Stimulated activated CD8-positive, alpha-beta memory T cell treated with anti-CD3 and anti-CD28 coated beads, Interleukin-2, amount 100 ng/mL, for 1 hour (primary cell): ENCODE data around the gene NOSTRIN.
"Not testable (repeated sequence)": the region's sequence is repeated elsewhere in the genome, so short reads cannot be mapped to it uniquely, and the experiment has no call there.

Experiments used
- DNase-seq, 2 donors: peaks; one replicate each; pipeline ENCODE4 v3.0.0-alpha.2; 2020; ENCODE audit warnings: low read depth in 2 of 2

Gene NOSTRIN

DNA sequence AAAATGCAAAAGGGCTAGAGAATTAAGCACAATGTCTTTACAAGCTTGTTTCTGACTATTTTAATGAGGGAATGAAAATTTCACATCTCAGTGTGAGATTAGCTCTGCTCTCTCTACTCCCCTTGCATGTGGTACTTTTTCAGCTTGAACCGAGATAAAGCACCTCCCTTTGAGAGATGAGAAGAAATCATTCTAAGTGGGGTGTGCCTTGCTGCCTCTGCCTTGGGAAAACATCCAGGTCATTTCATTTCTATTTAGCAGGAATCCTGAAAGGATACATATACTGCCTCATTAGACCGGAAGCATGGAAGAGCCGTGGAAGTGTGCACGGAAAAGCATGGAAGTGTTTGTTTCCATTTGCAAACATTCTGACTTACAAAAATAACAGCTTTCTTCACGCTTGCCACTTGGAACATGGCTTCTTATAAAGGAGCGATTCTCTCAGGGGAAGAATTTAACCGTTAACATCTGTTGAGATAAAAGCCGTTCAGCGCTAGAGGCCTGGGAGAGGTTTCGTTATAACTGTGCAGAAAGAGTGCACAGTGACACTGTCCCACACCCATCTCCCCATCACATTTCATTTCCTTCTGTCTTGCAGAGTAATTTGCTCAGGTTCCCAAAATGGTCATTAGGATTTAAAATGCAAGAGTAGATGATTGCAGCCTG is 16.7 kb downstream of the NOSTRIN start:
- DNase-seq: no peak

DNA sequence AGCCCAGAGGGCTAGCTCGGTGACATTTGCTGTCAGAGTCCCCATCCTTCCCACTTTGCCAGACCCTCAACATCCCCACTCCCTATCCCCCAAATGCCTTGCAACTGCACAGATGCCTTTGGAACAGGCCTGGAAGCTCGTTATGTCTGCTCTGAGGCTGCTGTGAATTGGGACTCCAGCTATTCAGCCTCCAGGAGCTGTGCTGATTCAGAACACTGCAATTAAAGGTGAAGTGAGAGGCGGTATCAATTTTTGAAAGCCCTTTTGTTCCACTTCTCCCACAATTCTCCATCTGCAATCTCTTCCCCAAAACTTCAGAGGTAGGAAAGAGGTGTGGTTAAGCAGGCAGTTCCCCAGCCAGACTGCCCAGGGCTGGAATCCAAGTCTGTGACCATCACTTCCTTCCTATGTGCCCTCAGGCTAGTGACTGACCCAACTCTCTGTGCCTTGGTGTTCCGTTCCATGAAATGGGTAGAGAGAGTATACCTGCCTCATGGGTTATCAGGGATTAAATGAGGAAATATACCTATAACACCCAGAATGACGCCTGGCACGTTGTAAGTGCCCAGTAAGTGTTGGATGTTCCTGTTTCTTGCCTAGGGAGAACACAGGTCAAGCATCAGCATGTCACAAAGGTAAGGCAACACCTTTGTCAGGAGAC is 17.5 kb downstream of the NOSTRIN start:
- no peak for DNase-seq

DNA sequence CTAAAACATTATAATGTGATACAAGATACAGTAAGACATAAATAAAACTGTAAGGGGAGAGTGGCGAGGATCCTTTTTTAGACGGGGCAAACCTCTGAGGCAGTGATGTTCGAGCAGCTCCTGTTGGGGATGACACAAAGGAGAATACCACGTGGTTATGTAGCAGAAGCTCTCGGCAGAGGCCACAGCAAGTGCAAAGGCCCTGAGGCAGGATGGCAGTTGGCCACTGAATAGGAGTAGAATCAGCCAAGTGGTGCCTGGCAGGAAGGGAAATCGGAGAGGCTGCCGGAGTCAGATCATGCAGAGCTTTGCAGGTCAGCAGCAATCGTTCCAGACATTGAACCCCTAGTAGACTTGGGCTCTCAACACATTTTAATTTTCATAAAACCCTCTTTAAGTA is 19.1 kb downstream of the NOSTRIN start:
- no peak for DNase-seq

DNA sequence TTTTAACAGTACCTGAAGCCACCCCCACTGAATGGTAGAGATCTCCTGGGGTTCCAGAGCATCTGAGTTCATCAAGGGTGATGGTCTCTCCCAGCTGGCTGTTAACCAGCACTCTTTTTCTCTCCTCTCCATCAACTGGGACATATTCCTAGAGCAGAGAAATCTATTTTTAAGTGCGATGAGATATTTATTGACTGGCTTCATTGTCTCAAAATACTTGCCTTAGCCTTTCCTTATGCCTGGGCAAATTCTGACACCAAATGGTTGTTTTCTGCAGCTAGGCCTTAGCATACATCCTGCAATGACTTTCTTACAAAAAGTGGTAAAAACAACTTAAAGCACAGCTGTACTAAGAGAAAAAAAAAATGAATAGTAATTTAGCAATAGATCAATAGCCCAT is 19.6 kb downstream of the NOSTRIN start:
- DNase-seq: no peak

DNA sequence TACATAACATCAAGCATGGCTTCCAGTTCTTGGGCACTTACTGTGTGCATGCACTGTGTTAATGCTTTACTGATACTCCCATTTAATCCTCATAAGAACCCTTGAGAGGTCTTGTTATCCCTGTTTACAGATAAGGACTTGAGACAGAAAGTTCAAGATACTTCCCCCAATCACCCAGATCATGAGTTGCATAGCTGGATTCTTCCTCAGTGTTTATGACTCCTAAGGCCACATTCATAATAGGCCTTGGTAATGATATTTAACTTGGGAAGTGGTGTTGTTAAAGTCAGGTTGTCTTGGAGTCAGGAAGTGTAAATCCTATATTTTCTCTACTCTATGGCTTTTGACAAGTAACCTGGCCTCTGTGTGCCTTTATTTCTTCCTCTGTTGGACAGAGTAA is 22.7 kb downstream of the NOSTRIN start:
- no peak for DNase-seq

DNA sequence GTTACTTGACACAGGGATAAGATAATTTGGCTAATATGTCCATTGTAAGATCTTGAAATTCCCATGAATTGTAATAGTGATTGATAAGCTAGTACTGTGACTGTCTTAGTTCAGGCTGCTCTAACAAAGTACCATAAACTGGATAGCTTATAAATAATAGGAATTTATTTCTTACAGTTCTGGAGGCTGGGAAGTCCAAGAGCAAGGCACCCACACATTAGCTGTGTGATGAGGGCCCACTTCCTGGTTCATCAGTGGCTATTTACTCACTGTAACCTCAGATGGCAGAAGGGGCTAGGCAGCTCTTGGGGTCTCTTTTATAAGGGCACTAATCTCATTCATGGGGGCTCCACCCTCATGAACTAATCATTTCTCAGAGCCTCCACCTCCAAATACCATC is 28.5 kb downstream of the NOSTRIN start:
- DNase-seq: no peak

DNA sequence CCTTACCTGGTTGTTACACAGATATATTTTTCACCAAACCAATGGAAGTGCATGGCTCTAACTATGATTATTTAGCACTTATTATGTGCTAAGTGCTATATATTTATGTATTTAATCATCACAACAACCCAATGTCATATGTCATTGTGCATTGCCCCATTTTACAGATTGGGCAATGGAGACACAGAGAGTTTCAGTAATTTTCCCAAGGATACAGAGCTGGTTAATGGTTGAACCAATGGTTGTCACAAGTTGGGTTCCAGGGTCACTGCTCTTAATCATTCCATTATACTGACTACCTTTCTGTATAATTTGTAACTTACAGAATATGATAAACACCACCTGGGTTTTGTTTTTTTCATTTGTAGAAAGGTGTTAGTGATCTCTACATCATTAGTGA is 29.2 kb downstream of the NOSTRIN start:
- DNase-seq: no peak

DNA sequence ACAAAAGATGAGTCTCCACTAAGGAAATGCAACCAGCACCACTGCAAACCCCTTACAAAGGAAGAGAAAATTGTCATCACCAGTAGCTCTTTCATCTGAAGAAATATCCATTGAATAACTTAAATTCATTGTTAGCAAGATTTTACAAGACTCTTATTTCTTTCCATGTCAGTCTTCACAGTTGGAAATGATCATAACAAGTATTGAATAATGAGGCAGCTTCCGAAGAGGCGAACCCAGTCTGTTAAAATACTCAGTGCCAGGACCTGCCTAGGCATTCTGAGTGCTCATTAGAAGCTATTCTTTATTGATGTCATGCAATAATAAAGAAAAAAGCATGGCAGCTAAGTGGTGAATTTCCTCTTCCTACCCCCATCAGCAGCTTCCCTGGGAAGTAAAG is 33.5 kb downstream of the NOSTRIN start:
- DNase-seq: no peak

DNA sequence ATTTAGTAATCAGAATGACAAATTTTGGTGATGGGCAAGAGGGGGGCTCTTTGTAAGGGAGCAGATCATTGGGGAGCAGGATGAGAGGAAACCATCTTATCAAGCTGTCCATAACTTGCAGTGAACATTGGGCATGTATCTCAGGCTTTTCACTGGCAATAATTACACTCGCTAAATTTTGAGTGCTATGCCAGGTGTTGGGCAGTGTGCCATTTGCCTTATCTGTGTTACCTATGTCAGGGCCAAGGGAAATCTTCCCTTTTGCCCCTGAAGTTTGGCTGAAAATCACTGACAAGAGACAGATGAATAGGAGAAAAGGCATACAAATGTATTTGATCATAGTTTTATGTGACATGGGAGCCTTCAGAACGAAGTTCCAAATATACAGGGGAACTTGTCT is 39.0 kb downstream of the NOSTRIN start:
- DNase-seq: no peak

DNA sequence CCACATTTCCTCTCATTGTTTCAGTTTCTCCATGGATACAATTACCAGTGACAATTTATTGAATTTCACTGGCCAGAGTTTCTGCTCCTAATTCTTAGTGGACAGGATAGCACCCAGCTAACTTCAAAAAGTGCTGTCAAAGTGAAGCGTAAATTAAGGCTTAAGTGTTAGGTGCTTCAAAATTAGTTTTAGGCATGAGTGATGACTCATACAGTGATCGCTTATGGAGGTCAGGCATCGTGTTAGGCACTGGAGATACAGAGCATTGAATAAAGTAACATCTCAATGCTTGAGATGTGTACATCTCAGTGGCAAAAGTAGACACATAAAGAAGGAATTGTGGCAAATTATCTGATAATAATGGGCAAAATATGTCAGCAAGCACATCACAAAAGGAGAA is 40.8 kb downstream of the NOSTRIN start:
- DNase-seq: no peak

DNA sequence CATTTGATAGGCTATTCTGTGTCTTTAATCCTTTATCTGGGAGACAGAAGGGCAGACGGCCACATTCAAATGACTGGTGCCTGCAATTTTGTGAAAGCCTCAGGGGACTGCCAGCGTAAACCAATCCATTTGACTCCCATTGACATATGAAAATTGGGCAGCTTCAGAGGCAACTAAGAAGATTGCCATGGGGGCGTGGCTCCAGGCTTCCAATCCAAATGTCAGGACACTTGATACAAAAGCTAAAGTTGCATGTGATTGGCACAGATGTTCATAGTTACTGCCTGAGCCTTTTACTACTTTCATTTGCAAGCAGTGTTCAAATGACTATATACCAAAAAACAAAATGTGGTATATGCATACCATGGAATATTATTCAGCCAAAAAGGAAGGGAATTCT is 45.8 kb downstream of the NOSTRIN start:
- DNase-seq: no peak

DNA sequence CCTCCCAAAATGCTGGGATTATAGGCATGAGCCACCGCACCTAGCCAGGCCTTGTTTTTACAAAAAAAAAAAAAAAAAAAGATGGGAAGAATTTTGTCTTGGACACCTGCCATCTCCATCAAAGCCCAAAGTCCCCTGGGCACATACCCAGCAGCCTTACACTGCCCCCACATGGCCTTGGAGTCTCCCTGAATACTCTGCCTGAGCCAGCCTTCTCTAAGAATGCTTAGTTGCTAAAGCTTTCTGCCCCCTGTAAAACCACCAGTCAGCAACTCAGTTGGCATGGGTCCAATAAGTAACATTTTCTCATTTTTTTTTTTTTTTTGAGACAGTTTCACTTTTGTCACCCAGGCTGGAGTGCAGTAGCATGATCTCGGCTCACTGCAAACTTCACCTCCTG is 47.2 kb downstream of the NOSTRIN start:
- DNase-seq: no peak

DNA sequence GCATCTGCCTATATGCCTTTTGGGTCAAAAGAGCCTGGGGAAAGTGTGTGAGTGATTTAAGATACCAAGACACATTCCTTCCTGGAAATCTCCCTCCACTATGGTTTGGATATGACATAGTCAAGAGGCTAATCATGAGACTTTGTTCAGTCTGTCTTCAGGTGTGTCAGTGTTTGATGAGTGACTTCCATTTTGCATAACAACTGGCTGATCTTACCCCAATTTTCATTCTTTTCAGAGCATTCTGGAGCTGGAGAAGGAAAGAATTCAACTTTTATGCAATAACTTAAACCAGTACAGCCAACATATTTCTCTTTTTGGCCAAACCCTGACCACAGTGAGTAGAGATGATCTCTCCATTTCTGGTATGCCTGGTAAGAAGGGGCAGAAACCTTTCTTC is 48.4 kb downstream of the NOSTRIN start:
- no peak for DNase-seq

DNA sequence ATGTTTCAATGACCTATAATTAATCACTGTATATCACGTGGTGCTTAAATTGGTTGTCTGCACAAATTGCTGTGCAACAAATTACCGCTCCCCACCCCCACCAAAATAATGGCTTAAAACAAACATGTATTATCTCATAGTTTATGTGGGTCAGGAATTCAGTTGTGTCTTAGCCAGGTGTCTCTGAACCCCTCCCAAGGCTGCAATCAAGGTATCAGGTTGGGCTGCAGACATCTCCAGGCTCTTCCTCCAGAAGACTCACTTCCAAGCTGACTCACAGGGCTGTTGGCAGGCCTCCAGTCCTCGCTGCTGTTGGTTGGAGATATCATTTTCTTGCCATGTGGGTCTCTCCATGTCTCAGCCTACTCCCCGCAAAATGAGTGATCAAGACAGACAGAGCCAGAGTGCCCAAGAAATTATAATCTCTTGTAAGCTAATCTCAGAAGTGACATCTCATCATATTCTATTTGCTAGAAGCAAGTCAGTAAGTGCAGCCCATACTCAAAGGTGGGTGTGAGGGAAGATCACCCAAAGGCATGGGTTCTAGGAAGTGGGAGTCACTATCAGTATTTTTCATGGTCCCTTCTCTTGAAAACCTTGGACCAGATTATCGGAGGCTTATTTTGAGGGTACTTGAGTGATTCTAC is 49.4 kb downstream of the NOSTRIN start:
- DNase-seq: no peak

DNA sequence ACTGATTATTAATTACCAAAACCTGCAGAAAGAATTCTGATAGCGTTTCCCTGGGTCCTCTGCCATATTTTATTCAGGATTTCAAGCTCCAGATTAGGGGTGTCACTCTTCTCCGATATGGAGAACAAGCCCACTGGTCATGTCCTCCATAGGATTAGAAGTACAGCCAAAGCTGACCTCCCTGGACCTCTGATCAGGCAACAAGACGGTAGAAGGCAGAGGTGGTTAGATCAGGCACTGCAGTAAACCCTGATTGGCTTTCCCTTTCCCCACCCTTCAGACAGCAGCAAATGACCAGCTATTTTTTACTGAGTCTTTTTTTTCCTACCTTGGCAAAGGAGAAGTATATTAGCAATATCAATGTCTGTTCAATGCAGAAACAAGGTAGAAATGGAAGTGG is 50.0 kb downstream of the NOSTRIN start:
- DNase-seq: no peak

DNA sequence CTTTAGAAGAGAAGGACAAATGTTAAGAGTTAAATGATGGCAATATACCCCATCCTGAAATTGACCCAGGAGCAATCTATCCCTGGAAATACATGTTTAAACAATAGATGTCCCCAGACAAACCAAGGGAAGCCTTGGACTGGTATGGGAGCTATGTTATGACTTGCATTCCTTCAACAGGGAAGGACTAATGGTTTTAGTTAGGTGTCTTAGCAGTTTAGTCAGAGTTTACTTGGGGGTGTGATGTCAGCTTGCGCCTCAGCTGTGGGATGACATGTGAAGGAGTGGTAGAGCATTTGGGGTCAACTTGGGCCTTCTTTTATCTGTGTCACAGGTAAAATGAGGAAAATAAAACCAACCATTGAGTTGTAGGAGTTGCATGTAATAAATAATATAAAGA is 51.0 kb downstream of the NOSTRIN start:
- DNase-seq: no peak

DNA sequence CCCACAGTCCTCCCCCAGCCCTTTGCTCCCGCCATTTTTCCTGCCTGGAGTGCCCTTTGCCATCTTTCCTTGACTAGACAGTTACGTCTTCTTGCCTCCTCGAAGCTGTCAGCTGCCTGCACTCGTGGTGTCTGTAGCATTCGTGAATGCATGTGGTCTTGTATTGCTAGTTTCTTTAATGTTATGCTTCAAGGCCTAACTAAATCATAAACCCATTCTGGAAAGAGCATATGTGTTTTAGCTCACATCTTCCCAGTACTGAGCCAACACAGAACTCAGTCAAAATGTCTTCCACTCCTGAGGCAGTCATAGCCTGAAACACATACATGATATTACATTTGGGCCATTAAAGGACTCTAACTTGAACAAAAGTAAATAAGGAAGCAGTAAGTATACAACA is 52.2 kb downstream of the NOSTRIN start:
- DNase-seq: no peak

DNA sequence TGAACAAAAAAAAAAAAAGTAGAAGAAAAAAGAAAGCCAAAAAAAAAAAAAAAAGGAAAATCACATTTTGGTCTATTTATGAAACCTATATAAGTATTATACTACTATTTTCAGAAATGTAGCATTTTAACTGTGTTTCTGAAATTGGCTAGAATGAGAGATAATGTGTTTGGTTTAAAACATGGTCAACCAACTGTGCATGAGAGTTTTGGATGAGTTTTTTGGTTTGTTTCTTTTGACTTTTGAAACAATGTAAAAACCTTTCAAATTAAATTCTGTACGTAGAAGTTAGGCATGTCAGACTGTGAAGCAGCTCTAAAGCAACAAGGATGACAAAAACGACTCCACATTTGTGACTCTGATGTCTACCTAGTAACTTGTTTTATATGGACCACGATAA is 53.2 kb downstream of the NOSTRIN start:
- no peak for DNase-seq

DNA sequence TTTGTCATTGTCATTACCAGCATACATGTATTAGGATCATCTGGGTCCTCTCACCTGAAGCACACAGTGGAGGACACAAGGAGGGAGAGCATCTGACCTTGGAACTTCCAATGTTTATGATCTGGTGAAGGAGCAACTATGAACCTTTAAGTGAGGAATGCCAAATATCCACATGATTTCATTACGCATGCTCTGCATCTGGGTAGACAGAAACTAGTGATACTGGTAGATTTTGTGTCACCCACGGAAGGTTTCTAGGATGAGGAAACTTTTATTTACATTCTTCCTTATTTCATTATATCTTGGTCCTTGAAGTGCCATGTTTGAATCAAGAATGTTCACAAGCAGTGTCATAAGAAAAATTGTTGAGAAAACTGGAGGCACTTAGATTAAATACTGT is 55.7 kb downstream of the NOSTRIN start:
- DNase-seq: no peak

DNA sequence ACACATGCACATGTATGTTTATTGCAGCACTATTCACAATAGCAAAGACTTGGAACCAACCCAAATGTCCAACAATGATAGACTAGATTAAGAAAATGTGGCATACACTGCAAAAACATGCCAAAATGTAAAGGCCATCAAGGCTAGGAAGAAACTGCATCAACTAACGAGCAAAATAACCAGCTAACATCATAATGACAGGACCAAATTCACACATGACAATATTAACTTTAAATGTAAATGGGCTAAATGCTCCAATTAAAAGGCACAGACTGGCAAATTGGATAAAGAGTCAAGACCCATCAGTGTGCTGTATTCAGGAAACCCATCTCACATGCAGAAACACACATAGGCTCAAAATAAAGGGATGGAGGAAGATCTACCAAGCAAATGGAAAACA is 64.7 kb downstream of the NOSTRIN start:
- not testable (repeated sequence) for DNase-seq

DNA sequence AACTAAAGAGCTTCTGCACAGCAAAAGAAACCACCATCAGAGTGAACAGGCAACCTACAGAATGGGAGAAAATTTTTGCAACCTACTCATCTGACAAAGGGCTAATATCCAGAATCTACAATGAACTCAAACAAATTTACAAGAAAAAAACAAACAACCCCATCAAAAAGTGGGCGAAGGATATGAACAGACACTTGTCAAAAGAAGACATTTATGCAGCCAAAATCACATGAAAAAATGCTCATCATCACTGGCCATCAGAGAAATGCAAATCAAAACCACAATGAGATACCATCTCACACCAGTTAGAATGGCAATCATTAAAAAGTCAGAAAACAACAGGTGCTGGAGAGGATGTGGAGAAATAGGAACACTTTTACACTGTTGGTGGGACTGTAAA is 67.9 kb downstream of the NOSTRIN start:
- not testable (repeated sequence) for DNase-seq

DNA sequence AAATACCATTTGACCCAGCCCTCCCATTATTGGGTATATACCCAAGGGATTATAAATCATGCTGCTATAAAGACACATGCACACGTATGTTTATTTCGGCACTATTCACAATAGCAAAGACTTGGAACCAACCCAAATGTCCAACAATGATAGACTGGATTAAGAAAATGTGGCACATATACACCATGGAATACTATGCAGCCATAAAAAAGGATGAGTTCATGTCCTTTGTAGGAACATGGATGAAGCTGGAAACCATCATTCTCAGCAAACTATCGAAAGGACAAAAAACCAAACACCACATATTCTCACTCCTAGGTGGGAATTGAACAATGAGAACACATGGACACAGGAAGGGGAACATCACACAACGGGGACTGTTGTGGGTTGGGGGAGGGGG is 68.4 kb downstream of the NOSTRIN start:
- DNase-seq: not testable (repeated sequence)

DNA sequence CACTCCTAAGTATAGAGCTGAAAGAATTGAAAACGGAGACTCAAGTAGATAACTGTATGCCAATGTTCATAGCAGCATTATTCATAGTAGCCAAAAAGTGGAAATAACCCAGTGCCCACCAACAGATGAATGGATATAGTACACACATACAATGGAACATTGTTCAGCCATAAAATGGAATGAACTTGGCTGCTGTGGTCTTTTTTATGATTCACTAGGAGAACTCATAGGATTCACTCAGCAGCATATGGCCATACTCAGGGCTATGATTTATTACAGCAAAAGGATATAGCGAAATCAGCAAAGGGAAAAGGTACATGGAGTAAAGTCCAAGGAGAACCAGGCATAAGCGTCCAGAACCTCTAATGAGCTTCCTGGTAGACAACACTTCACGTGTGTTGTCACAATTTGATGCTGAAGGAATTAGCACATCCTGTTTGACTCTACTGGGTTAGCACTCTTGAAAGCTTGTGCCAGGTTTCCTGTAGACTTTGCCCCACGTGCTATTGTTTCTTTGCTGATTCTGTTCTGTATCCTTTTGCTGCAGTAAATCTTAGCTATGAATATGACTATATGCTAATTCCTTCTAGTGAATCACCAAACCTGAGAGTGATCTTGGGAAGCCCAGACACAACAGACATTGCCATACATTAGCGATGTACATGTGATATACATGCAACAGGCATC is 72.1 kb downstream of the NOSTRIN start:
- no peak for DNase-seq
